HepG2 (cell line): ENCODE measurements around the gene GPR68. TPM values are rescaled to one million over a fixed set of nuclear protein-coding genes. Genes with fewer than 3 reads are reported as not detected.
"Not testable (repeated sequence)": the region's sequence is repeated elsewhere in the genome, so short reads cannot be mapped to it uniquely, and the experiment has no call there.

ENCODE experiments used
- ATAC-seq: fragments of 200-7000 bp; cut with Tn5 transposase; 3 replicates; pipeline ENCODE4 v1.9.1; 2020; ENCODE audit warnings: mild to moderate bottlenecking, moderate library complexity
- BruUV-seq: library from RNA; stranded (reverse); fragments of 400-500 nt; replicated peaks from 2 replicates; lab custom pipeline; 2021; lab: Mats Ljungman, UMichigan
- CTCF ChIA-PET: fragments of 300-600 bp; formaldehyde crosslinking; extraction: SDS; loops from one replicate; lab custom pipeline; 2021; ENCODE audit warnings: low total read pairs, inconsistent platforms, low intra/inter-chr PET ratio; lab: Yijun Ruan, JAX
- POLR2A ChIA-PET: fragments of 350-600 bp; sonication (Branson Sonifier 250); formaldehyde crosslinking; loops from one replicate; lab custom pipeline; 2020; ENCODE audit warnings: antibody characterized with exemption, inconsistent platforms; lab: Yijun Ruan, JAX
- DNase-seq: peaks from one replicate; pipeline ENCODE4 v3.0.0-alpha.2; 2015; ENCODE audit warnings: low spot score
- FAIRE-seq: peaks from 3 replicates; lab custom pipeline; 2011; peaks lifted over from hg19 to GRCh38; lab: Jason Lieb, UNC
- H2AFZ ChIP-seq: one replicate; pipeline ENCODE4 v1.6.1; 2011; ENCODE audit warnings: low read length, inconsistent platforms
- H3K27ac ChIP-seq: fragments of 300-600 bp; 3 replicates; pipeline ENCODE4 v1.8.0; 2011; ENCODE audit warnings: mixed run types, mild to moderate bottlenecking, mixed read lengths, low read length, inconsistent platforms; ENCODE audit not compliant: insufficient read depth; ENCODE audit errors: extremely low read length
- H3K27me3 ChIP-seq, 2 experiments: fragments of 200-600 bp in 1 of 2; 2 replicates in 1 of 2; 3 replicates in 1 of 2; pipeline versions ENCODE4 v1.6.0 to v1.8.0; 2011; ENCODE audit warnings: low read length in 2 of 2, mild to moderate bottlenecking in 2 of 2, moderate library complexity in 2 of 2, inconsistent platforms in 1 of 2; ENCODE audit not compliant: insufficient read depth in 2 of 2, control insufficient read depth in 1 of 2
- H3K36me3 ChIP-seq, 2 experiments: fragments of 200-600 bp in 1 of 2; replicated peaks in 1 of 2; 2 replicates in 1 of 2; 3 replicates in 1 of 2; pipeline versions ENCODE4 v1.5.1 to v1.8.0; 2011; ENCODE audit warnings: low read length in 2 of 2, inconsistent platforms in 1 of 2; ENCODE audit not compliant: insufficient read depth in 2 of 2, control insufficient read depth in 1 of 2
- H3K4me1 ChIP-seq: 2 replicates; pipeline ENCODE4 v1.5.1; 2012; ENCODE audit warnings: low read length, inconsistent platforms; ENCODE audit not compliant: insufficient read depth
- H3K4me2 ChIP-seq: 2 replicates; pipeline ENCODE4 v1.6.0; 2011; ENCODE audit warnings: low read depth, low read length, inconsistent platforms
- H3K4me3 ChIP-seq, 3 experiments: fragments of 200-600 bp in 1 of 3; sonication (generic), shearing (Covaris generic) in 1 of 3; replicated peaks in 1 of 3; 2 replicates each; pipeline ENCODE4 v1.5.1; 2011 to 2016; ENCODE audit warnings: low read length in 3 of 3, inconsistent platforms in 2 of 3, low read depth in 2 of 3, mild to moderate bottlenecking in 2 of 3, control low read depth in 1 of 3, mixed read lengths in 1 of 3; ENCODE audit not compliant: insufficient read depth in 1 of 3
- H3K79me2 ChIP-seq: one replicate; pipeline ENCODE4 v1.6.1; 2011; ENCODE audit warnings: low read length, inconsistent platforms; ENCODE audit not compliant: insufficient read depth
- H3K9ac ChIP-seq: 2 replicates; pipeline ENCODE4 v1.6.0; 2011; ENCODE audit warnings: mild to moderate bottlenecking, low read depth, low read length, inconsistent platforms; ENCODE audit not compliant: insufficient read depth
- H3K9me3 ChIP-seq: 2 replicates; pipeline ENCODE4 v1.5.1; 2012; ENCODE audit warnings: mild to moderate bottlenecking, low read length
- H4K20me1 ChIP-seq: 2 replicates; pipeline ENCODE4 v1.6.0; 2011; ENCODE audit warnings: inconsistent platforms, mild to moderate bottlenecking, low read length, moderate library complexity; ENCODE audit not compliant: insufficient read depth
- GTF3A ChIP-seq: sonication (generic); formaldehyde crosslinking; conservative IDR thresholded peaks from 2 replicates; pipeline ENCODE4 v1.4.0; 2020; ENCODE audit warnings: mild to moderate bottlenecking, missing genetic modification reagents
- TRIM22 ChIP-seq: fragments of 450-650 bp; IDR thresholded peaks from 2 replicates; pipeline ENCODE4 v1.6.1; 2017
- ZNF230 ChIP-seq: sonication (generic); formaldehyde crosslinking; IDR thresholded peaks from 2 replicates; pipeline ENCODE4 v1.4.0; 2020; ENCODE audit warnings: mild to moderate bottlenecking, missing genetic modification reagents
- ZNF550 ChIP-seq: sonication (generic); formaldehyde crosslinking; IDR thresholded peaks from 2 replicates; pipeline ENCODE4 v1.4.0; 2020; ENCODE audit warnings: mild to moderate bottlenecking, missing genetic modification reagents, borderline replicate concordance
- WGBS: methylation state at CpG from one replicate; pipeline ENCODE4 v1.1.6; 2017; ENCODE audit warnings: low lambda C conversion rate; 5-methylcytosine and 5-hydroxymethylcytosine counted together
- in situ Hi-C: cut with HindIII; loops from 2 replicates; pipeline ENCODE4 v1.10.0; 2017; ENCODE audit warnings: low pct_unique_long_range_greater_than_20kb; ENCODE audit not compliant: extremely low pct_ligation_motif_present
- intact Hi-C: fragments of 100-400 bp; cut with micrococcal nuclease; formaldehyde crosslinking; loops from one replicate; pipeline ENCODE4 v1.10.0; 2022; ENCODE audit not compliant: unreplicated experiment
- polyA plus RNA-seq, 8 experiments: library from polyadenylated mRNA; depleted of rRNA in 3 of 8; stranded (reverse) in 7 of 8; unstranded in 1 of 8; fragments of >200 nt; fragmentation: Illumina TruSeq in 4 of 8; extraction: Trizol in 4 of 8; gene quantifications; 2 replicates each; pipeline versions ENCODE4 v1.2.1 to v1.2.3, GENCODE V29; 2011 to 2016; ENCODE audit warnings: low read depth in 4 of 8, missing spikeins in 1 of 8, mixed read lengths in 1 of 8; ENCODE audit not compliant: insufficient read depth in 1 of 8
- total RNA-seq, 5 experiments: library from RNA; depleted of rRNA; stranded (reverse); fragments of >200 nt; fragmentation: Illumina TruSeq; extraction: Trizol; gene quantifications; 2 replicates each; pipeline ENCODE4 v1.2.3, GENCODE V29; 2016; ENCODE audit warnings: low read depth in 1 of 5

The GPR68 gene
- total and polyA plus RNA-seq, 2 of the 13 experiments (the other 11 are each of a cell fraction or from before 2014, with no cell fraction given), result not detected

DNA sequence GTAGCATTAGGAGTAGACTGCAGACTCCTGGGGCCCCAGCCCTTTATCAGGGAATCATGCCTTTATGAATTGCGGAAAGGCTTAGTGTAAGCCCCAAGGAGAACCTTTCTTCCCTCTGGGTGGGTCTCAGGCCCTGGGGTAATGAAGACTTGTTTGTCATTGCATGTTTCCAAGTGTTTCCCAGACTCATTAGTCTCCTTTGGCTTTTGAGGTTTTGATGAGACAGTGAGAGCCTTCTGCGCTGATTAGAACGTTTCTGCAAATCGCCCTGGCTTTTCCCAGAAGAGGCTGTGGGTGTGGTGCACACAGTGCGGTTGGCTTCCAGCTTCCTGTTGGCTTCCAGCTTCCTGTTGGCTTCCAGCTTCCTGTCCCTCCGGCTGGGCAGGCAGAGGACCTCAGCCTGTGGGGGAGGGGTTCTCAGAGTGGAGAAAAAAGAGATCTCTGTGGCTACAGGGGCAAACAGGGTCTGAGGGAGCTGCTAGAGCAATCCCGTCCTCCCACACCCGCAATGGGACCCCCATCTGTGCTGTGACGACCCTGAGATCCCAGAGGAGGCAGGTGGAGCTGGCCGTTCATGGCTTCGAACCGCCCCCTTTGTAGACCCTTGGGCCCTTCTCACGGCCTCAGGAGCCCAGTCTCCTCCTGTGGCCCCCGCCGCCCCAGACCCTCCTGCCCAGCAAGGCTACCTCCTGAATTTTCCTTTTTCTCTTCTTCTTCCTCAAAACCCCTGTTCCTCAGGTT lies 42.1 kb downstream of the GPR68 start (continued):
- TF ChIP-seq TRIM22 (no peak), ZNF230 (no peak), ZNF550 (CRISPR knock-in tag) (no peak)
- TF ChIP-seq, all 625 proteins: peak for 0

- H3K4me1 ChIP-seq, H2AFZ ChIP-seq, in situ Hi-C loops, H3K9ac ChIP-seq, H3K9me3 ChIP-seq, CTCF ChIA-PET, intact Hi-C loops, ATAC-seq, H3K79me2 ChIP-seq, BruUV-seq, H3K27me3 ChIP-seq, DNase-seq, H3K27ac ChIP-seq, H3K4me3 ChIP-seq, FAIRE-seq, H4K20me1 ChIP-seq, H3K4me2 ChIP-seq: not testable (repeated sequence)
- POLR2A ChIA-PET, result interaction anchor here (0.6 kb wide), 1 partner anchor 103 kb away, joined by 3 read pairs; no protein-coding TSS in a partner anchor
- peaks cover 7 to 53% of the 10 kb centered on the region in 2 experiments for H3K36me3 ChIP-seq
- 95% methylated on average over 6 of the region's 6 CpGs for WGBS
These were observed 43.7 kb downstream of the GPR68 start for GRCh38 chr14:91200802-91201201.

GRCh38 chr14:91197631-91198030 lies 46.9 kb downstream of the GPR68 start:
- CTCF ChIA-PET, result no interaction called here
- Histone ChIP-seq H3K36me3 (peaks cover 8 to 41% of the 10 kb centered on the region in 2 experiments), H3K79me2 (no peaks in the 10 kb centered on the region), H3K4me2 (no peak overlapping the region), H3K4me1 (no peaks in the 10 kb centered on the region), H4K20me1 (no peaks in the 10 kb centered on the region), H3K27ac (no peak overlapping the region), H2AFZ (no peak overlapping the region), H3K27me3 (no peaks in the 10 kb centered on the region), H3K4me3 (no peak overlapping the region), H3K9ac (no peak overlapping the region), H3K9me3 (peaks cover 6% of the 10 kb centered on the region; the same call in 1 of the 2 replicates)
- intact Hi-C loops (no loop called here), in situ Hi-C loops (no loop called here)
- DNase-seq (no peak), FAIRE-seq (no peak), ATAC-seq (no peak)
- BruUV-seq, result no TSS peak
- POLR2A ChIA-PET, result no interaction called here
- TF ChIP-seq GTF3A (CRISPR knock-in tag), result no peak
